Astrocyte (in vitro differentiated cells and primary cell): ENCODE data around the gene BRI3. TPM values are rescaled to one million over a fixed set of nuclear protein-coding genes. Genes with fewer than 3 reads are reported as not detected.

Experiments
- DNase-seq: peaks from one replicate; pipeline ENCODE4 v3.0.0-alpha.2; 2010; ENCODE audit warnings: low read depth
- FAIRE-seq: peaks from 2 replicates; lab custom pipeline; 2011; peaks lifted over from hg19 to GRCh38; lab: Jason Lieb, UNC
- H2AFZ ChIP-seq: 2 replicates; pipeline ENCODE4 v1.6.0; 2012; ENCODE audit warnings: low read depth, low read length, inconsistent platforms
- H3K27ac ChIP-seq: 2 replicates; pipeline ENCODE4 v1.5.1; 2011; ENCODE audit warnings: low read depth, low read length, inconsistent platforms
- H3K27me3 ChIP-seq: 2 replicates; pipeline ENCODE4 v1.6.0; 2011; ENCODE audit warnings: low read length, inconsistent platforms; ENCODE audit not compliant: insufficient read depth
- H3K36me3 ChIP-seq: 2 replicates; pipeline ENCODE4 v1.5.1; 2011; ENCODE audit warnings: low read length, inconsistent platforms; ENCODE audit not compliant: insufficient read depth
- H3K4me1 ChIP-seq: 2 replicates; pipeline ENCODE4 v1.5.1; 2011; ENCODE audit warnings: low read length, inconsistent platforms; ENCODE audit not compliant: insufficient read depth
- H3K4me2 ChIP-seq: 2 replicates; pipeline ENCODE4 v1.6.0; 2012; ENCODE audit warnings: low read length, inconsistent platforms
- H3K4me3 ChIP-seq: 2 replicates; pipeline ENCODE4 v1.5.1; 2011; ENCODE audit warnings: low read depth, mild to moderate bottlenecking, low read length, inconsistent platforms; ENCODE audit not compliant: insufficient read depth
- H3K79me2 ChIP-seq: 2 replicates; pipeline ENCODE4 v1.6.0; 2012; ENCODE audit warnings: mild to moderate bottlenecking, low read length, inconsistent platforms; ENCODE audit not compliant: insufficient read depth
- H3K9ac ChIP-seq: 2 replicates; pipeline ENCODE4 v1.6.0; 2012; ENCODE audit warnings: mild to moderate bottlenecking, low read length, inconsistent platforms
- H3K9me3 ChIP-seq: 2 replicates; pipeline ENCODE4 v1.5.1; 2012; ENCODE audit warnings: low read depth, mild to moderate bottlenecking, low read length, inconsistent platforms; ENCODE audit not compliant: insufficient read depth
- H4K20me1 ChIP-seq: 2 replicates; pipeline ENCODE4 v1.6.0; 2012; ENCODE audit warnings: low read length, inconsistent platforms; ENCODE audit not compliant: insufficient read depth
- H3K27ac Mint-ChIP-seq: one replicate; pipeline ENCODE4 v1.8.0; 2021; ENCODE audit warnings: mild to moderate bottlenecking, mixed read lengths; ENCODE audit not compliant: unreplicated experiment
- H3K27me3 Mint-ChIP-seq: one replicate; pipeline ENCODE4 v1.8.0; 2021; ENCODE audit warnings: low read depth, mixed read lengths; ENCODE audit not compliant: unreplicated experiment
- H3K36me3 Mint-ChIP-seq: one replicate; pipeline ENCODE4 v1.8.0; 2021; ENCODE audit warnings: low read depth, mixed read lengths; ENCODE audit not compliant: unreplicated experiment
- H3K4me1 Mint-ChIP-seq: one replicate; pipeline ENCODE4 v1.8.0; 2021; ENCODE audit warnings: low read depth, mixed read lengths; ENCODE audit not compliant: unreplicated experiment
- H3K4me3 Mint-ChIP-seq: one replicate; pipeline ENCODE4 v1.8.0; 2021; ENCODE audit warnings: mild to moderate bottlenecking, moderate library complexity, mixed read lengths; ENCODE audit not compliant: unreplicated experiment
- H3K9me3 Mint-ChIP-seq: one replicate; pipeline ENCODE4 v1.8.0; 2021; ENCODE audit warnings: mild to moderate bottlenecking, mixed read lengths; ENCODE audit not compliant: unreplicated experiment
- CTCF ChIP-seq: IDR thresholded peaks from 2 replicates; pipeline ENCODE4 v1.5.1; 2011; ENCODE audit warnings: low read depth, mild to moderate bottlenecking, inconsistent platforms, low read length, moderate library complexity; ENCODE audit not compliant: insufficient read depth
- EZH2 ChIP-seq: IDR thresholded peaks from 2 replicates; pipeline ENCODE4 v1.6.1; 2012; ENCODE audit warnings: mild to moderate bottlenecking, low read length, inconsistent platforms; ENCODE audit not compliant: insufficient read depth
- total RNA-seq: library from RNA; stranded (reverse); gene quantifications from 2 replicates; pipeline ENCODE4 v1.2.1, GENCODE V29; 2021

Gene BRI3
- total RNA-seq, 1 donor from 2014 or later, result 195 TPM

DNA sequence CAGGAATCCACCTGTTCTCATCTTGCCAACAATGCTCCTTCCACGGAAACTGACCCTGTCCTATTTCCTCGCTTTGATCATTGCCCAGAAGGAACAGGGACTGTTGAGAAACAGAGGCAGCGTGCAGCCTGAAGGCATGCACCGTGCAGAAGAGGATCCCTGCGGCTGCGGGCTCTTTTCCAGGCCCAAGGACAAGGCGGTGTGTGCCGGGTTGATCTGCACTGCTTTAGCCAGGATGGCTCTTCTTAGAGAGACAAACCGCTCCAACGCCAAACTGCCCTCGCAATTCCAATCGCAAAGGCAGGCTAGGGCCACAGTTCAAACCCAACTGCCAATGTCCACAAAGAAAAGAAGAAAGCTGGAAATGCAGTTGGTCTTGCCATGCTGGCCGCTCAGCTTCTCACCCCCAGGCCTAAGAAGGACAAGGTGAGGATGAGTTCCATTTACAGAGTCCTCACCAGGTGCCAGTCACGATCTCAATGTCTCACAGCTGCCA, 26.5 kb downstream of the BRI3 start:
- no peaks in the 10 kb centered on the region for H4K20me1 ChIP-seq
- no peak for TF ChIP-seq CTCF
- no peak for TF ChIP-seq EZH2
- no peaks in the 10 kb centered on the region for H3K4me1 ChIP-seq
- DNase-seq, result no peak
- Mint-ChIP-seq H3K36me3 (peaks cover 20% of the 10 kb centered on the region), H3K4me1 (peaks cover 9% of the 10 kb centered on the region), H3K27me3 (no peaks in the 10 kb centered on the region), H3K27ac (no peak overlapping the region), H3K4me3 (no peak overlapping the region), H3K9me3 (no peaks in the 10 kb centered on the region)
- no peaks in the 10 kb centered on the region for H3K27me3 ChIP-seq
- no peak overlapping the region for H3K4me3 ChIP-seq
- H3K9me3 ChIP-seq, result no peaks in the 10 kb centered on the region
- H3K27ac ChIP-seq, result no peak overlapping the region
- peaks cover 4% of the 10 kb centered on the region for H3K36me3 ChIP-seq
- H3K9ac ChIP-seq, result no peak overlapping the region
- no peak overlapping the region for H3K4me2 ChIP-seq
- FAIRE-seq, result no peak
- no peak overlapping the region for H2AFZ ChIP-seq
- H3K79me2 ChIP-seq, result no peaks in the 10 kb centered on the region

- Histone ChIP-seq H3K9ac (no peak overlapping the region), H3K79me2 (no peaks in the 10 kb centered on the region), H3K9me3 (no peaks in the 10 kb centered on the region), H3K4me1 (no peaks in the 10 kb centered on the region), H2AFZ (no peak overlapping the region), H3K4me2 (no peak overlapping the region), H3K27ac (no peak overlapping the region), H3K36me3 (peaks cover 4% of the 10 kb centered on the region), H3K27me3 (no peaks in the 10 kb centered on the region), H3K4me3 (no peak overlapping the region), H4K20me1 (no peaks in the 10 kb centered on the region)
- Mint-ChIP-seq H3K27ac (no peak overlapping the region), H3K27me3 (no peaks in the 10 kb centered on the region), H3K4me3 (no peak overlapping the region), H3K9me3 (no peaks in the 10 kb centered on the region), H3K36me3 (peaks cover 20% of the 10 kb centered on the region), H3K4me1 (peaks cover 16% of the 10 kb centered on the region)
- no peak for FAIRE-seq
- TF ChIP-seq CTCF, result no peak
- no peak for TF ChIP-seq EZH2
- no peak for DNase-seq
Measured at GRCh38 chr7:98309566-98309965, 28.1 kb downstream of the BRI3 start.

- Mint-ChIP-seq H3K36me3 (peaks cover 18% of the 10 kb centered on the region), H3K27ac (peak overlapping the region; percentile 62), H3K4me1 (peaks cover 16% of the 10 kb centered on the region), H3K9me3 (peaks cover 4% of the 10 kb centered on the region), H3K4me3 (no peak overlapping the region), H3K27me3 (no peaks in the 10 kb centered on the region)
- H4K20me1 ChIP-seq, result no peaks in the 10 kb centered on the region
- no peak overlapping the region for H3K4me2 ChIP-seq
- no peak for FAIRE-seq
- H3K4me3 ChIP-seq, result no peak overlapping the region
- H3K79me2 ChIP-seq, result no peaks in the 10 kb centered on the region
- TF ChIP-seq EZH2 (no peak), CTCF (no peak)
- no peak overlapping the region for H2AFZ ChIP-seq
- no peaks in the 10 kb centered on the region for H3K9me3 ChIP-seq
- no peak overlapping the region for H3K9ac ChIP-seq
- no peaks in the 10 kb centered on the region for H3K4me1 ChIP-seq
- no peaks in the 10 kb centered on the region for H3K36me3 ChIP-seq
- H3K27ac ChIP-seq, result no peak overlapping the region
- H3K27me3 ChIP-seq, result no peaks in the 10 kb centered on the region
- DNase-seq, result no peak
Measured at GRCh38 chr7:98312201-98312600, 30.7 kb downstream of the BRI3 start.
